Inferior parietal cortex (tissue), 1 donor: ENCODE data around the gene MAST3.

Source experiments
- DNase-seq: peaks from one replicate; pipeline ENCODE4 v3.0.0-alpha.2; 2016; ENCODE audit errors: extremely low spot score

Gene MAST3

GRCh38 chr19:18097217-18097992 is at the start of gene MAST3:
Gene MAST3 (plus strand): TSS chr19:18097778. CDS start chr19:18097793, 15 bp downstream.
- peak; percentile 74 for DNase-seq

GRCh38 chr19:18049385-18049784 is 48.2 kb upstream of the MAST3 start:
- peak; percentile 50 for DNase-seq

- no peak for DNase-seq
Measured at GRCh38 chr19:18051887-18052286, 45.7 kb upstream of the MAST3 start.

- DNase-seq = no peak
Measured at GRCh38 chr19:18053576-18054219, 43.9 kb upstream of the MAST3 start.

GRCh38 chr19:18055967-18056366 is 41.6 kb upstream of the MAST3 start:
- DNase-seq = no peak

GRCh38 chr19:18057557-18057956 is 40.0 kb upstream of the MAST3 start:
- DNase-seq = peak; percentile 57

GRCh38 chr19:18058208-18059009 is 39.2 kb upstream of the MAST3 start:
- DNase-seq = peak; percentile 87

GRCh38 chr19:18059297-18059696 is 38.3 kb upstream of the MAST3 start:
- no peak for DNase-seq

- no peak for DNase-seq
Measured at GRCh38 chr19:18059902-18060301, 37.7 kb upstream of the MAST3 start.

- no peak for DNase-seq
Measured at GRCh38 chr19:18060472-18060871, 37.1 kb upstream of the MAST3 start.

GRCh38 chr19:18062028-18062427 is 35.5 kb upstream of the MAST3 start:
- DNase-seq = peak; percentile 45

GRCh38 chr19:18063463-18063862 is 34.1 kb upstream of the MAST3 start:
- no peak for DNase-seq

- DNase-seq = no peak
Measured at GRCh38 chr19:18065173-18065495, 32.4 kb upstream of the MAST3 start.

GRCh38 chr19:18068395-18068794 is 29.2 kb upstream of the MAST3 start:
- DNase-seq = no peak

GRCh38 chr19:18069383-18069782 is 28.2 kb upstream of the MAST3 start:
- no peak for DNase-seq

GRCh38 chr19:18070181-18070580 is 27.4 kb upstream of the MAST3 start:
- no peak for DNase-seq

- DNase-seq = no peak
Measured at GRCh38 chr19:18072335-18072734, 25.2 kb upstream of the MAST3 start.

GRCh38 chr19:18073197-18073596 is 24.4 kb upstream of the MAST3 start:
- DNase-seq = no peak

GRCh38 chr19:18074192-18074591 is 23.4 kb upstream of the MAST3 start:
- no peak for DNase-seq

GRCh38 chr19:18083929-18084684 is 13.5 kb upstream of the MAST3 start:
- DNase-seq = no peak

- DNase-seq = no peak
Measured at GRCh38 chr19:18085702-18086457, 11.7 kb upstream of the MAST3 start.
